ENCODE measurements around the gene SPNS2.

SPNS2 gene, protein sequence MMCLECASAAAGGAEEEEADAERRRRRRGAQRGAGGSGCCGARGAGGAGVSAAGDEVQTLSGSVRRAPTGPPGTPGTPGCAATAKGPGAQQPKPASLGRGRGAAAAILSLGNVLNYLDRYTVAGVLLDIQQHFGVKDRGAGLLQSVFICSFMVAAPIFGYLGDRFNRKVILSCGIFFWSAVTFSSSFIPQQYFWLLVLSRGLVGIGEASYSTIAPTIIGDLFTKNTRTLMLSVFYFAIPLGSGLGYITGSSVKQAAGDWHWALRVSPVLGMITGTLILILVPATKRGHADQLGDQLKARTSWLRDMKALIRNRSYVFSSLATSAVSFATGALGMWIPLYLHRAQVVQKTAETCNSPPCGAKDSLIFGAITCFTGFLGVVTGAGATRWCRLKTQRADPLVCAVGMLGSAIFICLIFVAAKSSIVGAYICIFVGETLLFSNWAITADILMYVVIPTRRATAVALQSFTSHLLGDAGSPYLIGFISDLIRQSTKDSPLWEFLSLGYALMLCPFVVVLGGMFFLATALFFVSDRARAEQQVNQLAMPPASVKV

DNA sequence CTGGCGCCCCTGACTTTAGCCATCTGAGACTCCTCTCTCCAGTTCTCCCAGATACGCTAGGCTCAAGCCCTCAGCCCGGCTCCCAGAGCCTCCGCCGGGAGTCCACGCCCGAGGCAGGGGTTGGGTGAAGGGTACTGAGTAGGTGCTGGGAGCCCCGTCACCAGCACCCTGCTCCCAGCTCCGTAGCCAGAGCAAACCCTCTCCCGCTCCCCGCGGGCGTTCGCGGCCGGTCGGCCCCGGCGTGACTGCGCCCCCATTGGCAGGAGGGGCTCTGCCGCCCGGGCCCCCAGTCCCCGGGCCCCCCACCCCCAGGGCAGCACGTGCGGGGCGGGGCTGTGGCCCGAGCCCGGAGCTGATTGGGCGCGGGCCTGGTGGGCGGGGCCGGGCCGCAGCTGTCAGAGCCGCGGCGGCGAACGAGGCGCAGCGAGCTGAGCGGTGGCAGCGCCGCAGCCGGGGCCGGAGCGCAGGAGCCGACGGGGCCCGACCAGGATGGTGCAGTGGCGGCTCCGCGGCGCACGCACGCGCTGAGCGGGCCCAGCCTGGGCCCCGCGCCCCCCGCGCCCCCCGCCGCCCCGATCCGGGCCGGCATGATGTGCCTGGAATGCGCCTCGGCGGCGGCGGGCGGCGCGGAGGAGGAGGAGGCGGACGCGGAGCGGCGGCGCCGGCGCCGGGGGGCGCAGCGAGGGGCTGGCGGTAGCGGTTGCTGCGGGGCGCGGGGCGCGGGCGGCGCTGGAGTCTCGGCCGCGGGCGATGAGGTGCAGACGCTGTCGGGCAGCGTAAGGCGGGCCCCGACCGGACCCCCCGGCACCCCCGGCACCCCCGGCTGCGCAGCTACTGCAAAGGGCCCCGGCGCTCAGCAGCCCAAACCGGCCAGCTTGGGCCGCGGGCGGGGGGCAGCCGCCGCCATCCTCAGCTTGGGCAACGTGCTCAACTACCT, at the start of gene SPNS2:
TSS of gene SPNS2 (plus strand) at position 421 of the 937 bp plus-strand sequence. CDS start at position 588, 167 bp downstream.
- in situ Hi-C loops (cut with MboI; ENCODE audit: low sequenced_read_pairs, unreplicated experiment), result no loop called here
- DNase-seq (ENCODE audit: low spot score), result peak; percentile 89
- TF ChIP-seq, protein P1, sequence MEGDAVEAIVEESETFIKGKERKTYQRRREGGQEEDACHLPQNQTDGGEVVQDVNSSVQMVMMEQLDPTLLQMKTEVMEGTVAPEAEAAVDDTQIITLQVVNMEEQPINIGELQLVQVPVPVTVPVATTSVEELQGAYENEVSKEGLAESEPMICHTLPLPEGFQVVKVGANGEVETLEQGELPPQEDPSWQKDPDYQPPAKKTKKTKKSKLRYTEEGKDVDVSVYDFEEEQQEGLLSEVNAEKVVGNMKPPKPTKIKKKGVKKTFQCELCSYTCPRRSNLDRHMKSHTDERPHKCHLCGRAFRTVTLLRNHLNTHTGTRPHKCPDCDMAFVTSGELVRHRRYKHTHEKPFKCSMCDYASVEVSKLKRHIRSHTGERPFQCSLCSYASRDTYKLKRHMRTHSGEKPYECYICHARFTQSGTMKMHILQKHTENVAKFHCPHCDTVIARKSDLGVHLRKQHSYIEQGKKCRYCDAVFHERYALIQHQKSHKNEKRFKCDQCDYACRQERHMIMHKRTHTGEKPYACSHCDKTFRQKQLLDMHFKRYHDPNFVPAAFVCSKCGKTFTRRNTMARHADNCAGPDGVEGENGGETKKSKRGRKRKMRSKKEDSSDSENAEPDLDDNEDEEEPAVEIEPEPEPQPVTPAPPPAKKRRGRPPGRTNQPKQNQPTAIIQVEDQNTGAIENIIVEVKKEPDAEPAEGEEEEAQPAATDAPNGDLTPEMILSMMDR (IDR thresholded peaks at IDR 0.05; ENCODE audit: borderline replicate concordance, control extremely low read depth, extremely low read depth, insufficient read depth, missing control alignments), result no peak

- TF ChIP-seq, protein P1 (IDR thresholded peaks at IDR 0.05; ENCODE audit: borderline replicate concordance, control extremely low read depth, extremely low read depth, insufficient read depth, missing control alignments), result no peak
- DNase-seq (ENCODE audit: low spot score), result no peak
Observed at GRCh38 chr17:4449736-4450135, 48.9 kb upstream of the SPNS2 start.

DNA sequence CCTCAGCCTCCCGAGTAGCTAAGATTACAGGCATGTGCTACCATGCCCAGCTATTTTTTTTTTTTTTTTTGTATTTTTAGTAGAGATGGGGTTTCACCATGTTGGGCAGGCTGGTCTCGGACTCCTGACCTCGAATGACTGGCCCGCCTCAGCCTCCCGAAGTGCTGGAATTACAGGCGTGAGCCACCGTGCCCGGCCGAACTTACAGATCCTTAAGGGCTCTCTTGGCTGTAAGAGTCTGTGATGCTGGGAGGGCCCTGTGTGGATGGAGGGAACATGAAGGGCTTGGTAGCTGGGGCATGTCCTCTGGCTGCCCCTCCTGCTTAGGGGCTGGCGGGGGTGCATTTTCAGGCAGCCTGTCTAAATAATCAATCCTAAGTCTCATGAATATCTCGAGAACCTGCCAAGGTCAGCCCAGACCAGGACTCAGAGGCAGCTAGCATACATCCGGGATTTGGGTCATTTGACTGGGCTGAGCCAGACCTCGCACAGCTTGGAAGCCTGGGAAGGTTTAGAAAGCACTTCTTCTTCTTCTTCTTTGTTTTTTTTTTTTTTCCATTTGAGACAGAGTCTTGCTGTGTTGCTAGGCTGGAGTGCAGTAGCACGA, 47.9 kb upstream of the SPNS2 start:
- in situ Hi-C loops (cut with MboI; ENCODE audit: low sequenced_read_pairs, unreplicated experiment), result no loop called here
- no peak for DNase-seq (ENCODE audit: low spot score)
- TF ChIP-seq, protein P1 (IDR thresholded peaks at IDR 0.05; ENCODE audit: borderline replicate concordance, control extremely low read depth, extremely low read depth, insufficient read depth, missing control alignments), result no peak

More at GRCh38 chr17:4449736-4450135, 48.9 kb upstream of the SPNS2 start:
- in situ Hi-C loops (cut with MboI; ENCODE audit: low sequenced_read_pairs, unreplicated experiment), result no loop called here

- in situ Hi-C loops (cut with MboI; ENCODE audit: low sequenced_read_pairs, unreplicated experiment), result no loop called here
Observed at GRCh38 chr17:4453812-4454591, 44.7 kb upstream of the SPNS2 start.

DNA sequence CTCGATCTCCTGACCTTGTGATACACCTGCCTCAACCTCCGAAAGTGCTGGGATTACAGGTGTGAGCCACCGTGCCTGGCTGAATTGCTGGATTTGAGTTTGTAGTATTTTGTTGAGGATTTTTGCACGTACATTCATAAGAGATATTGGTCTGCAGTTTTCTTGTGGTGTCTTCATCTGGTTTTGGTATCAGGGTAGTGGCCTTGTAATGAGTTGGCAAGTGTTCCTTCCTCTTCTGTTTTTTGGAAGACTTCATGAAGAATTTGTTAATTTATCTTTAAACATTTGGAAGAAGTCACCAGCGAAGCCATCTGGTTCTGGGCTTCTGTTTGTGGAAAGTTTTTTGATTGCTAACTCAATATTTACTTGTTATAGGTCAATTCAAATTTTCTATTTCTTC, 38.0 kb upstream of the SPNS2 start:
- in situ Hi-C loops (cut with MboI; ENCODE audit: low sequenced_read_pairs, unreplicated experiment), result no loop called here

More at GRCh38 chr17:4453812-4454591, 44.7 kb upstream of the SPNS2 start:
- TF ChIP-seq, protein P1 (IDR thresholded peaks at IDR 0.05; ENCODE audit: borderline replicate concordance, control extremely low read depth, extremely low read depth, insufficient read depth, missing control alignments), result no peak
- DNase-seq (ENCODE audit: low spot score), result no peak

More for the DNA sequence above, 38.0 kb upstream of the SPNS2 start:
- TF ChIP-seq, protein P1 (IDR thresholded peaks at IDR 0.05; ENCODE audit: borderline replicate concordance, control extremely low read depth, extremely low read depth, insufficient read depth, missing control alignments), result no peak
- no peak for DNase-seq (ENCODE audit: low spot score)
